ENCODE data around the gene WASHC3. TPM values are rescaled to one million over a fixed set of nuclear protein-coding genes. Genes with fewer than 3 reads are reported as not detected.
A peak's percentile ranks its signal among the peaks of the same experiment; 100 is the strongest.

WASHC3 gene
- total RNA-seq, 2 experiments from 2014 or later, result 29.2 to 34.4 TPM

GRCh38 chr12:102016472-102016871 lies 45.3 kb downstream of the WASHC3 start:
- intact Hi-C loops (cut with micrococcal nuclease; ENCODE audit: unreplicated experiment), result no loop called here
- BruUV-seq (replicated peaks), result no TSS peak
- no peaks in the 10 kb centered on the region for H3K4me1 ChIP-seq (ENCODE audit: insufficient read depth, low read length, poor library complexity, severe bottlenecking)
- POLR2A ChIA-PET, result interaction anchor here (0.9 kb wide), 1 partner anchor 74 kb away, joined by 3 read pairs; no protein-coding TSS in a partner anchor
- no peaks in the 10 kb centered on the region for H3K9me3 ChIP-seq (ENCODE audit: low read length)
- TF ChIP-seq, protein P1, sequence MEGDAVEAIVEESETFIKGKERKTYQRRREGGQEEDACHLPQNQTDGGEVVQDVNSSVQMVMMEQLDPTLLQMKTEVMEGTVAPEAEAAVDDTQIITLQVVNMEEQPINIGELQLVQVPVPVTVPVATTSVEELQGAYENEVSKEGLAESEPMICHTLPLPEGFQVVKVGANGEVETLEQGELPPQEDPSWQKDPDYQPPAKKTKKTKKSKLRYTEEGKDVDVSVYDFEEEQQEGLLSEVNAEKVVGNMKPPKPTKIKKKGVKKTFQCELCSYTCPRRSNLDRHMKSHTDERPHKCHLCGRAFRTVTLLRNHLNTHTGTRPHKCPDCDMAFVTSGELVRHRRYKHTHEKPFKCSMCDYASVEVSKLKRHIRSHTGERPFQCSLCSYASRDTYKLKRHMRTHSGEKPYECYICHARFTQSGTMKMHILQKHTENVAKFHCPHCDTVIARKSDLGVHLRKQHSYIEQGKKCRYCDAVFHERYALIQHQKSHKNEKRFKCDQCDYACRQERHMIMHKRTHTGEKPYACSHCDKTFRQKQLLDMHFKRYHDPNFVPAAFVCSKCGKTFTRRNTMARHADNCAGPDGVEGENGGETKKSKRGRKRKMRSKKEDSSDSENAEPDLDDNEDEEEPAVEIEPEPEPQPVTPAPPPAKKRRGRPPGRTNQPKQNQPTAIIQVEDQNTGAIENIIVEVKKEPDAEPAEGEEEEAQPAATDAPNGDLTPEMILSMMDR (conservative IDR thresholded peaks at IDR 0.05; ENCODE audit: low read length), result no peak
- no peak for TF ChIP-seq EZH2phosphoT487 (IDR thresholded peaks at IDR 0.05; ENCODE audit: borderline replicate concordance, low read depth, low read length)
- H3K27ac ChIP-seq (ENCODE audit: low read depth, low read length, poor library complexity, severe bottlenecking), result no peak overlapping the region
- no peaks in the 10 kb centered on the region for H4K20me1 ChIP-seq (ENCODE audit: insufficient read depth, low read length)
- H2AFZ ChIP-seq (ENCODE audit: low read length), result no peak overlapping the region
- no peaks in the 10 kb centered on the region for H3K36me3 ChIP-seq (ENCODE audit: insufficient read depth, low read length)
- no peaks in the 10 kb centered on the region for H3K9me2 ChIP-seq (ENCODE audit: insufficient read depth, low read length)
- H3K4me2 ChIP-seq (ENCODE audit: low read length), result no peak overlapping the region
- DNase-seq (ENCODE audit: low spot score), result no peak
- H3K4me3 ChIP-seq (ENCODE audit: low read depth, low read length, poor library complexity, severe bottlenecking), result no peak overlapping the region
- H3K79me2 ChIP-seq (ENCODE audit: insufficient read depth, low read depth, low read length), result no peaks in the 10 kb centered on the region
- CTCF ChIA-PET (ENCODE audit: unreplicated experiment), result no interaction called here

- POLR2A ChIA-PET, result interaction anchor here (0.6 to 1.7 kb wide), 6 partner anchors 31 to 1653 kb away, joined by 3 to 4 read pairs (median 3); partner anchors contain the start of gene SLC17A8
- H3K4me2 ChIP-seq (ENCODE audit: low read length), result peak overlapping the region; percentile 69
Observed at GRCh38 chr12:102010265-102010994, 51.4 kb downstream of the WASHC3 start.

GRCh38 chr12:102009796-102010195 lies 52.0 kb downstream of the WASHC3 start:
- Histone ChIP-seq H3K4me1 (ENCODE audit: insufficient read depth, low read length, poor library complexity, severe bottlenecking) (peaks cover 19% of the 10 kb centered on the region), H3K4me2 (ENCODE audit: low read length) (peak overlapping the region; percentile 69), H3K79me2 (ENCODE audit: insufficient read depth, low read depth, low read length) (no peaks in the 10 kb centered on the region), H4K20me1 (ENCODE audit: insufficient read depth, low read length) (no peaks in the 10 kb centered on the region), H3K4me3 (ENCODE audit: low read depth, low read length, poor library complexity, severe bottlenecking) (peak overlapping the region; percentile 39), H2AFZ (ENCODE audit: low read length) (peak overlapping the region; percentile 77), H3K9me3 (ENCODE audit: low read length) (no peaks in the 10 kb centered on the region), H3K27ac (ENCODE audit: low read depth, low read length, poor library complexity, severe bottlenecking) (peak overlapping the region; percentile 66), H3K36me3 (ENCODE audit: insufficient read depth, low read length) (no peaks in the 10 kb centered on the region), H3K9me2 (ENCODE audit: insufficient read depth, low read length) (no peaks in the 10 kb centered on the region; the same call in 1 of the 2 replicates)
- ChIA-PET POLR2A (interaction anchor here (0.7 to 1.7 kb wide), 4 partner anchors 66 to 1653 kb away, joined by 3 to 4 read pairs (median 4); partner anchors contain the start of gene SLC17A8), CTCF (ENCODE audit: unreplicated experiment) (interaction anchor here (0.5 to 1.1 kb wide), 2 partner anchors 14 to 69 kb away, joined by 4 read pairs; no protein-coding TSS in a partner anchor)
- intact Hi-C loops (cut with micrococcal nuclease; ENCODE audit: unreplicated experiment), result loop anchor here (5.0 kb wide), 1 partner anchor 67 kb away; no protein-coding TSS in a partner anchor
- peak; percentile 4 for DNase-seq (ENCODE audit: low spot score)
- no TSS peak for BruUV-seq (replicated peaks)
- TF ChIP-seq, protein P1 (conservative IDR thresholded peaks at IDR 0.05; ENCODE audit: low read length), result no peak
- no peak for TF ChIP-seq EZH2phosphoT487 (IDR thresholded peaks at IDR 0.05; ENCODE audit: borderline replicate concordance, low read depth, low read length)

More at GRCh38 chr12:102010265-102010994, 51.4 kb downstream of the WASHC3 start:
- no TSS peak for BruUV-seq (replicated peaks)
- no peaks in the 10 kb centered on the region for H3K9me3 ChIP-seq (ENCODE audit: low read length)
- H3K27ac ChIP-seq (ENCODE audit: low read depth, low read length, poor library complexity, severe bottlenecking), result peak overlapping the region; percentile 66
- no peaks in the 10 kb centered on the region for H3K36me3 ChIP-seq (ENCODE audit: insufficient read depth, low read length)
- peak overlapping the region; percentile 39 for H3K4me3 ChIP-seq (ENCODE audit: low read depth, low read length, poor library complexity, severe bottlenecking)
- H3K9me2 ChIP-seq (ENCODE audit: insufficient read depth, low read length), result no peaks in the 10 kb centered on the region; the same call in 1 of the 2 replicates
- no peaks in the 10 kb centered on the region for H3K79me2 ChIP-seq (ENCODE audit: insufficient read depth, low read depth, low read length)
- no peak for TF ChIP-seq EZH2phosphoT487 (IDR thresholded peaks at IDR 0.05; ENCODE audit: borderline replicate concordance, low read depth, low read length)
- H2AFZ ChIP-seq (ENCODE audit: low read length), result peak overlapping the region; percentile 77
- peaks cover 19% of the 10 kb centered on the region for H3K4me1 ChIP-seq (ENCODE audit: insufficient read depth, low read length, poor library complexity, severe bottlenecking)
- CTCF ChIA-PET (ENCODE audit: unreplicated experiment), result interaction anchor here (0.7 to 1.1 kb wide), 2 partner anchors 14 to 51 kb away, joined by 3 to 4 read pairs; partner anchors contain the start of gene WASHC3
- peak; percentile 85 for DNase-seq (ENCODE audit: low spot score)
- H4K20me1 ChIP-seq (ENCODE audit: insufficient read depth, low read length), result no peaks in the 10 kb centered on the region
- intact Hi-C loops (cut with micrococcal nuclease; ENCODE audit: unreplicated experiment), result loop anchor here (5.0 kb wide), 1 partner anchor 68 kb away; no protein-coding TSS in a partner anchor

Data from OCI-LY7 (cell line).